Mucosa of stomach (tissue), 1 donor: ENCODE measurements around the gene SLC41A2.

Experiments used
- H3K27me3 ChIP-seq: one replicate; pipeline ENCODE4 v1.7.0; 2013; ENCODE audit warnings: mild to moderate bottlenecking, low read length; ENCODE audit not compliant: control insufficient read depth, insufficient read depth
- H3K36me3 ChIP-seq: one replicate; pipeline ENCODE4 v1.7.0; 2013; ENCODE audit warnings: low read length; ENCODE audit not compliant: control insufficient read depth, insufficient read depth
- H3K4me1 ChIP-seq: one replicate; pipeline ENCODE4 v1.7.0; 2013; ENCODE audit warnings: mild to moderate bottlenecking, low read length; ENCODE audit not compliant: control insufficient read depth, insufficient read depth
- H3K4me3 ChIP-seq: one replicate; pipeline ENCODE4 v1.7.0; 2013; ENCODE audit warnings: low read length
- H3K9ac ChIP-seq: one replicate; pipeline ENCODE4 v1.7.0; 2013; ENCODE audit warnings: mild to moderate bottlenecking, low read length, moderate library complexity
- H3K9me3 ChIP-seq: one replicate; pipeline ENCODE4 v1.7.0; 2013; ENCODE audit warnings: mild to moderate bottlenecking, low read length, moderate library complexity; ENCODE audit not compliant: control insufficient read depth
- donor health status: Pancreatic carcinoma.

Gene SLC41A2, protein sequence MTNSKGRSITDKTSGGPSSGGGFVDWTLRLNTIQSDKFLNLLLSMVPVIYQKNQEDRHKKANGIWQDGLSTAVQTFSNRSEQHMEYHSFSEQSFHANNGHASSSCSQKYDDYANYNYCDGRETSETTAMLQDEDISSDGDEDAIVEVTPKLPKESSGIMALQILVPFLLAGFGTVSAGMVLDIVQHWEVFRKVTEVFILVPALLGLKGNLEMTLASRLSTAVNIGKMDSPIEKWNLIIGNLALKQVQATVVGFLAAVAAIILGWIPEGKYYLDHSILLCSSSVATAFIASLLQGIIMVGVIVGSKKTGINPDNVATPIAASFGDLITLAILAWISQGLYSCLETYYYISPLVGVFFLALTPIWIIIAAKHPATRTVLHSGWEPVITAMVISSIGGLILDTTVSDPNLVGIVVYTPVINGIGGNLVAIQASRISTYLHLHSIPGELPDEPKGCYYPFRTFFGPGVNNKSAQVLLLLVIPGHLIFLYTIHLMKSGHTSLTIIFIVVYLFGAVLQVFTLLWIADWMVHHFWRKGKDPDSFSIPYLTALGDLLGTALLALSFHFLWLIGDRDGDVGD

DNA sequence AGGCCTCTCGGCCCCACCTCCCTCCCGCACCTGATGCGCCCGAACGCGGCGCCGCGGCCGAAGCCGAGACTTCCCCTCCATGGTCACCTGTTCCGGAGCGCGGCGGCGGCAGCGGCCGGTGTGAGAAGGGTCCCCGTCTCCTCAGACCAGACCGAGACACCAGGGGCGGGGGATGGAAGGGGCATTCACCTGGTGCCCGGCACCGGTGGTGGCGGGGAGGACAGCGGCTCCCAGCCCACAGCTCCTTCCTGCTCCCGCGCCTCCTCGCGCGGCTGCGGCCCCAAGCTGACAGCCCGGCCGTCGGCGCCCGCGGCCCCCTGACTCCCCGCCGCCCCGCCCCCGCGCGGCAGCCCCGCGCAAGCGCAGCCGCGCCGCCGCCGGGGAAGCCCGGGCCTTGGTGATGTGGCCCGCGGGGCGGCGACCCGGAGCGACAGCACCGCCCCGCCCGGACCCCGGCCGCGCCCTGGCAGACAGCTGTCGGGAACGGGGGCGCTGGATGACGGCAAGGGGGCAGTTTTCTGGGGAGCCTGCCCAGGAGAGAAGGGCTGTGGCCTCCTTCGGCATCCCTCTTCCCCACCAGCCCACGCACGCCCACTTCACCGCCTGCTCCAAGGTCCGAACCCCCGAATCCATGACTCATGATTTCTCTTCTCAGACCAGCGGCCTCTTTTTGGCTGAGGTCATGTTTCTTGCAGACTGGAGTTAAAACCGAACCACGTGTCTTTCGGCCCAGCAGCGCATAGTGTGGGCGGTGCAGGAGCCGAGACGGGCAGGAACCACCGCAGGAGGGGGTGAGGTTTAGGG lies at the start of gene SLC41A2:
Gene SLC41A2, minus strand, starts transcription at position 290 of the 804 bp plus-strand sequence. CDS start 29,763 bp downstream, outside the sequence.
- Histone ChIP-seq H3K9me3 (no peaks in the 10 kb centered on the region), H3K36me3 (no peaks in the 10 kb centered on the region), H3K4me1 (peaks cover 20% of the 10 kb centered on the region), H3K9ac (peak within 1 kb of the TSS; percentile 80), H3K4me3 (peak within 1 kb of the TSS; percentile 51), H3K27me3 (no peaks in the 10 kb centered on the region)

DNA sequence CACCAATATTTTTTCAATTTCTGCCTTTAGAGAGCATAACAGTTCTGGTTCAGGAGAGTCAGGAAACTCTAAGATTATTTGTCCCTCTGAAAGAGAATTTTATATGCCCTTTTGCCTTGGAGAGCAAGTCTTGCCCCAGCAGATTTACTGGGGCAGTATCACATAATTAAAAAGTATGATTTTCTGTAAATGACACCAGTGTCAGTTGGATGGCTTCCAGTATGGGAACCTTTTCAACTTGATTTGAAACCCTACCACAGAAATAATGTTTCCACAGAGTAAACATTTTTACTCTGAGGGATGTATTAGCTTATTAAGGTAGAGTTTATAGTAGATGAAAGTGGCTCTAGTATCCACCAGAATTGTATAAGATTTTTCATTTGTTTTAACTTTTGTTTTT lies 43.4 kb upstream of the SLC41A2 start:
- Histone ChIP-seq H3K4me1 (peaks cover 11% of the 10 kb centered on the region), H3K9me3 (no peaks in the 10 kb centered on the region), H3K4me3 (no peak overlapping the region), H3K27me3 (no peaks in the 10 kb centered on the region), H3K9ac (no peak overlapping the region), H3K36me3 (no peaks in the 10 kb centered on the region)

DNA sequence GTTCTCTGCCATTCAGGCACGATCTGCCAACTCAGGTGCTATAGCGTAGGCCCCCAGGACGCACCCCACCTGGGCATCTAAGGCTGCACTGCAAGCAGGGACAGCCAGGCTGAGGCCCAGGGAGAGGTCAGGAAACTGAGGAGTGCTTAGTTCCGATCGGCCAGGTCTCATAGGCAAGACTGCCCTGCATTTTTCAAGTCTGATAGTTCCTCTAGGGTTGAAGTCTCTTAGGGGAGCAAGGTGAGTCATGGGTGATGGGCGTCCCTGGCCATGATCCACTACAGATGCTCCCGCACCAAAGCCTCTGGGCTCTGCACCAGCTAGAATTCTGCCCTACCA lies 41.2 kb upstream of the SLC41A2 start:
- no peaks in the 10 kb centered on the region for H3K9me3 ChIP-seq
- H3K9ac ChIP-seq, result no peak overlapping the region
- H3K4me3 ChIP-seq, result no peak overlapping the region
- no peaks in the 10 kb centered on the region for H3K27me3 ChIP-seq
- H3K36me3 ChIP-seq, result no peaks in the 10 kb centered on the region
- peaks cover 11% of the 10 kb centered on the region for H3K4me1 ChIP-seq

- Histone ChIP-seq H3K4me3 (no peak overlapping the region), H3K27me3 (no peaks in the 10 kb centered on the region), H3K4me1 (peaks cover 11% of the 10 kb centered on the region), H3K9ac (no peak overlapping the region), H3K36me3 (no peaks in the 10 kb centered on the region), H3K9me3 (no peaks in the 10 kb centered on the region)
These were observed 40.6 kb upstream of the SLC41A2 start for GRCh38 chr12:104998423-104999346.

DNA sequence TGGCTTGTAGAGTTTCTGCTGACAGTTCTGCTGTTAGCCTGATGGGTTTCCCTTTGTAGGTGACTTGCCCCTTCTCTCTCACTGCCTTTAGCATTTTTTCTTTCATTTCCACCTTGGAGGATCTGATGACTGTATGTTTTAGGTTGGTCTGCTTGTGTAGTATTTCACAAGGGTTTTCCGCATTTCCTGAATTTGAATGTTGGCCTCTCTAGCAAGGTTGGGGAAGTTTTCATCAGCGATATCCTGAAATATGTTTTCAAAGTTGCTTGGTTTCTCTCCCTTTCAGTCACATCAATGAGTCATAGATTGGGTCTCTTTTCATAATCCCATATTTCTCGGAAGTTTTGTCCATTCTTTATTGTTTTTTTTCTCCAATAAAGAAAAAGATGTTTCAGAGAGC lies 39.5 kb upstream of the SLC41A2 start:
- no peak overlapping the region for H3K4me3 ChIP-seq
- no peaks in the 10 kb centered on the region for H3K27me3 ChIP-seq
- H3K9me3 ChIP-seq, result no peaks in the 10 kb centered on the region
- no peaks in the 10 kb centered on the region for H3K36me3 ChIP-seq
- H3K9ac ChIP-seq, result no peak overlapping the region
- H3K4me1 ChIP-seq, result peaks cover 11% of the 10 kb centered on the region

- Histone ChIP-seq H3K27me3 (no peaks in the 10 kb centered on the region), H3K4me1 (peaks cover 11% of the 10 kb centered on the region), H3K9me3 (no peaks in the 10 kb centered on the region), H3K36me3 (peaks cover 4% of the 10 kb centered on the region), H3K4me3 (no peak overlapping the region), H3K9ac (no peak overlapping the region)
These were observed 36.2 kb upstream of the SLC41A2 start for GRCh38 chr12:104994336-104994735.

DNA sequence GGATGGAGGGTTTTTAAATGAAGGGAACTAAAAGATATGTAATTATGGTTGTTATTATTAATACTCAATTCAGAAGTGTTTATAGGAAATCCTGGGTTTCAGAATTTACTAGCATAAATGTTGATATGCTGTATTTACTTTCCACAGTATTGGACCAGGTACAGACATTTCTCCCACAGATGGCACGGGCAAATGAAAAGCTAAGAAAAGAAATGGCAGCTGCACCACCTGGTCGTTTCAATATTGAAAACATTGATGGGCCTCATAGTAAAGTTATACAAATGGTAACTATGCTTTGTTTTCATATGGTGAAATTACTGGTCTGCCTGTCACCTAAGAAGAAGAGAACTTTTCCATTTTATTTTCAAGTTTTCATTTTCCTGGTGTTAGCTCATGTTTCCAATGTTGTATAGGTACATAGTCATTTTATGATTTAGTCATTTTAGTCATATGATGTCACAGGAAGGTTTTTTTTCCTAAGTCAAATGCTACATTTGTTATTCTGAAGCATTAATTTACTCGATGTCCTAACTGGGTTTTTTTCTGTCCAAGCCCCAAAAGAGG lies 33.6 kb upstream of the SLC41A2 start:
- Histone ChIP-seq H3K36me3 (peaks cover 4% of the 10 kb centered on the region), H3K9ac (no peak overlapping the region), H3K4me3 (no peak overlapping the region), H3K27me3 (no peaks in the 10 kb centered on the region), H3K9me3 (no peaks in the 10 kb centered on the region), H3K4me1 (no peaks in the 10 kb centered on the region)

DNA sequence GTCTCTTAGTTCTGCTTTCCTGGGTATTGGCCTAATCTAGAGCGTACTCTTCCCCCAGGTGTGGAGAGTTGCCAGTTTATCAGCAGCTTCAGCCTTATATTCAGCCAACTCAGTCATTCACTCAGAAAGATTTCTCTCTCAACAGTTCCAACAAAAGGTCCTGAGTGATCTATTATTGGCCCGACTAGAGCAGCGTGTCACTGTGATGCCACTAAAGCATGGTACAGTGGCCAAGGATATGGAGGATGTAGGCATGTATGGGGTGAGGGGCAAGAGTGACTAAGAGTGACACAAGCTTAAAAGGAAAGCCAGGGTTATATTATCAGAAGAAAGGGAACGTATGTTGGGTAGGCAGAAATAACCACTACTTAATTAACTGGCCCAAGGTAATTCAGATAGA lies 32.9 kb upstream of the SLC41A2 start:
- H3K36me3 ChIP-seq, result peaks cover 4% of the 10 kb centered on the region

DNA sequence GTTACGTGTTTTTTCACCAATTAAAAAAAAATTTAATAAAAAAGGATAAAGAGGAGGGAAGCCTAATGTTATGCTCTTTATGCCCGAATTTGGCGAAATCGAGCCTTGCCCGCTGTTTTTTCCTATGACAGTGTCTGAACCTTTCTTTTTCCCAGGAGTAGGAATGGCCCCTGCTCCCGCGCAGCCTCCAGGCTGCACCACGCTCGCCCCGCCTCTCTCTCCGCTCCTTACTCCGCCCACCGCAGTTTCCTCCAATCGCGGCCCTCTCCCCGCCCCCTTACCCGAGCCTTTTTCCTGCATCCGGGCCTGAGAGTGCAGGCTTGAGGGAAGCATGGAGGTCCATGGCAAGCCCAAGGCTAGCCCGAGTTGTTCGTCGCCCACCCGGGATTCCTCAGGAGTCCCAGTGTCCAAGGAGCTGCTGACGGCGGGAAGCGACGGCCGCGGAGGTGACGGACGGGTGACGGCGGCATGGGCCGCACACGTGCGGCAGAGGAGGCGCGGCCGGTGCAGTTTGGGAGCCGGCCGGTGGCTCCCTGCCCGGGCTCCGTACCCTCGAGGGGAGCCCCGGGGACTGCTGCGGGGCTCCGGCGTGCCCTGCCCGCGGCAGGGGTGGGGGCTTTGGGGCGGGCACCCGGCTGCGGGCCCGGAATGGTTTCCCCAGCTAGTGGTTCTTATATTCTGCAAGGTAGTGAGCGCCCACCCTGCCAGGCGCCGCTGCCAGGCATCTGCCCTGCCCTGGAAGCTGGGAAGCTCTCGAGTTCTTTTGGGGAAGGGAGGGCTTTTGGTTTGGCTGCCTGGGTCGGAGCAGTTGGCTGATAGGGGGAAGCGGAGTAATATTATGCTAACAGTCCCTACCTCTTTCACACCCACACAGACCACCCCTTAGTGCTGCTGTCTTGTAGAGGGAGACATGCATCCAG lies 28.2 kb upstream of the SLC41A2 start, which contains the start of gene NOPCHAP1:
Gene NOPCHAP1, plus strand, starts transcription at position 295 of the 920 bp plus-strand sequence. Its CDS starts 37 bp downstream, at position 332.
- H3K4me1 ChIP-seq, result no peaks in the 10 kb centered on the region
- peaks cover 4% of the 10 kb centered on the region for H3K36me3 ChIP-seq
- no peaks in the 10 kb centered on the region for H3K9me3 ChIP-seq
- no peaks in the 10 kb centered on the region for H3K27me3 ChIP-seq
- H3K9ac ChIP-seq, result peak within 1 kb of the TSS; percentile 67
- peak within 1 kb of the TSS; percentile 70 for H3K4me3 ChIP-seq

More for the DNA sequence above, 32.9 kb upstream of the SLC41A2 start:
- H3K9ac ChIP-seq, result no peak overlapping the region
- no peak overlapping the region for H3K4me3 ChIP-seq
- H3K4me1 ChIP-seq, result no peaks in the 10 kb centered on the region
- no peaks in the 10 kb centered on the region for H3K9me3 ChIP-seq
- H3K27me3 ChIP-seq, result no peaks in the 10 kb centered on the region

DNA sequence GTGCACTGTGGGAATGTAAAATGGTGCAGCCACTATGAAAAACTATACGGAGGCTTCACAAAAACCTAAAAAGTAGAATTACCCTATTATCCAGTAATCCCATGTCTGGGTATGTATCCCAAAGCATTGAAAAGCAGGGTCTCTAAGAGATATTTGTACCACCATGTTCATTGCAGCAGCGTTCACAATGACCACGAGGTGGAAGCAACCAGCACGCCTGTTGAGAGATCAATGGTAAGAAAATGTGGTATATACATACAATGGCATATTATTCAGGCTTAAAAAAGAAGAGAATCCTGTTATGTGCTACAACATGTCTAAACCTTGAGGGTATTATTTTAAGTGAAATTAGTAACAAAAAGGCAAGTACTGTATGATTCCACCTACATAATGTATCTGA lies 27.1 kb upstream of the SLC41A2 start:
- Histone ChIP-seq H3K4me1 (no peaks in the 10 kb centered on the region), H3K36me3 (no peaks in the 10 kb centered on the region), H3K9me3 (no peaks in the 10 kb centered on the region), H3K9ac (peak overlapping the region; percentile 67), H3K4me3 (no peak overlapping the region), H3K27me3 (no peaks in the 10 kb centered on the region)
